Upper lobe of left lung (tissue), 4 donors: ENCODE data around the gene CTBP2.

ENCODE experiments used
- CTCF ChIP-seq, 6 experiments: fragments of 450-650 bp in 4 of 6; fragments of 200-600 bp in 2 of 6; sonication (generic) in 2 of 6; IDR thresholded peaks; one replicate each; pipeline ENCODE4 v1.5.1; 2016 to 2019; ENCODE audit warnings: antibody characterized with exemption in 6 of 6
- POLR2AphosphoS5 ChIP-seq, 2 donors: sonication (generic); formaldehyde crosslinking; IDR thresholded peaks; one replicate each; pipeline ENCODE4 v1.5.1; 2017; ENCODE audit warnings: antibody characterized with exemption in 2 of 2

GRCh38 chr10:125080296-125080695 is 80.1 kb downstream of the CTBP2 start:
- TF ChIP-seq CTCF (IDR thresholded peaks at IDR 0.05) (no peak), POLR2AphosphoS5 (IDR thresholded peaks at IDR 0.05) (no peak)
